ENCODE data around the gene TARP.

Gene TARP

DNA sequence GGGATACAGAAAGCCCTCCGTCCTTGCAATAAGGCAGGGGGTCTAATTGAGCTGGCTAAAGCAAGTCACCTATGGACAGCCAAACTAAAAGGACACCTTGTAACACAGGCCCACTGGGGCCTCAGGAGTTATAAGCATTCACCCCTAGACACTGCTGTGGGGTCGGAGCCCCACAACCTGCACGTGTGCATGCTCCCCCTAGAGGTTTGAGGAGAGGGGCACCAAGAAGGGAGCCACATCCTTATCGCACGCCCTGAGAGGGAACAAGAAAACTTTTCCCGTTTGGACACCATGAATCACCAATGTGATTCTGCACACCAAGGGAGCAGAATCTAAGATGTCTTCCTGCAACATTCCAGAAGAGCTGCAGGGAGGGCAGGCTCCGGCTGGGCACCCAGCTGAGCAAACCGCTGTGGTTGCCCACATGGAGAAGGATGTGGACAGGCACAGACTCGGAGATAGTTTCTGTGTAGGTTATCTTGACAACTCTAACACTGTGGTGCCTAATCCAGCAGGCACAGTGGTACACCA is 17.7 kb upstream of the TARP start:
- Histone ChIP-seq H4K20me1 (ENCODE audit: insufficient read depth) (no peaks in the 10 kb centered on the region), H3K9ac (ENCODE audit: low read length) (no peak overlapping the region), H3K36me3 (ENCODE audit: insufficient read depth, low read length) (no peaks in the 10 kb centered on the region), H3F3A (ENCODE audit: insufficient read depth, low read length, poor library complexity, severe bottlenecking) (no peaks in the 10 kb centered on the region), H3K79me2 (replicated peaks; ENCODE audit: insufficient read depth, low read length) (no peaks in the 10 kb centered on the region), H3K9me3 (ENCODE audit: low read length) (no peaks in the 10 kb centered on the region), H3K4me2 (ENCODE audit: low read length) (no peak overlapping the region), H3K27ac (ENCODE audit: low read length) (no peak overlapping the region), H3K4me3 (ENCODE audit: low read length) (no peak overlapping the region), H3K9me2 (ENCODE audit: insufficient read depth, low read length) (no peaks in the 10 kb centered on the region), H2AFZ (ENCODE audit: low read depth, low read length) (no peak overlapping the region), H3K27me3 (ENCODE audit: insufficient read depth, low read depth, low read length) (no peaks in the 10 kb centered on the region)
- TF ChIP-seq TAF1 (IDR thresholded peaks at IDR 0.05; ENCODE audit: low read depth) (no peak), SMC3 (conservative IDR thresholded peaks at IDR 0.05; ENCODE audit: poor library complexity) (no peak), POLR2AphosphoS5 (IDR thresholded peaks at IDR 0.05) (no peak), RAD21 (conservative IDR thresholded peaks at IDR 0.05) (no peak), EP300 (conservative IDR thresholded peaks at IDR 0.05; ENCODE audit: poor library complexity, severe bottlenecking) (no peak), CTCF (IDR thresholded peaks at IDR 0.05; ENCODE audit: poor library complexity, severe bottlenecking) (no peak), MXI1 (conservative IDR thresholded peaks at IDR 0.05; ENCODE audit: poor library complexity, severe bottlenecking) (no peak), EZH2 (IDR thresholded peaks at IDR 0.05; ENCODE audit: borderline replicate concordance, insufficient read depth, low read length, poor library complexity, severe bottlenecking) (no peak), REST (IDR thresholded peaks at IDR 0.05; ENCODE audit: borderline replicate concordance) (no peak)

- Histone ChIP-seq H3K9ac (ENCODE audit: low read length) (no peak overlapping the region), H3K36me3 (ENCODE audit: insufficient read depth, low read length) (no peaks in the 10 kb centered on the region), H4K20me1 (ENCODE audit: insufficient read depth) (no peaks in the 10 kb centered on the region), H3K27ac (ENCODE audit: low read length) (no peak overlapping the region), H3K9me2 (ENCODE audit: insufficient read depth, low read length) (no peaks in the 10 kb centered on the region), H3K4me2 (ENCODE audit: low read length) (no peak overlapping the region), H3K9me3 (ENCODE audit: low read length) (no peaks in the 10 kb centered on the region), H3K27me3 (ENCODE audit: insufficient read depth, low read depth, low read length) (no peaks in the 10 kb centered on the region), H2AFZ (ENCODE audit: low read depth, low read length) (no peak overlapping the region), H3K4me3 (ENCODE audit: low read length) (no peak overlapping the region), H3K79me2 (replicated peaks; ENCODE audit: insufficient read depth, low read length) (no peaks in the 10 kb centered on the region), H3F3A (ENCODE audit: insufficient read depth, low read length, poor library complexity, severe bottlenecking) (no peaks in the 10 kb centered on the region)
- no peak for TF ChIP-seq CTCF (IDR thresholded peaks at IDR 0.05; ENCODE audit: poor library complexity, severe bottlenecking)
- TF ChIP-seq POLR2AphosphoS5 (IDR thresholded peaks at IDR 0.05), result no peak
- no peak for TF ChIP-seq SMC3 (conservative IDR thresholded peaks at IDR 0.05; ENCODE audit: poor library complexity)
Observed at GRCh38 chr7:38284553-38284952, 11.1 kb upstream of the TARP start.

Measured in neural cell (in vitro differentiated cells).